Endothelial cell of umbilical vein (primary cell): ENCODE results near the gene CBLN1.

ENCODE experiments used
- EZH2 ChIP-seq: IDR thresholded peaks from 2 replicates; pipeline ENCODE4 v1.6.1; 2012; ENCODE audit warnings: borderline replicate concordance, low read depth, mild to moderate bottlenecking, moderate library complexity, low read length, inconsistent platforms; ENCODE audit not compliant: severe bottlenecking
- TF ChIP-seq, protein P1 (sequence below), 2 donors: IDR thresholded peaks; 1 replicate in 1 of 2; 2 replicates in 1 of 2; pipeline ENCODE4 v1.5.1; 2011; ENCODE audit warnings: low read length in 2 of 2, mild to moderate bottlenecking in 2 of 2, moderate library complexity in 2 of 2, control low read depth in 1 of 2, inconsistent platforms in 1 of 2, low read depth in 1 of 2; ENCODE audit not compliant: insufficient read depth in 1 of 2; ENCODE audit errors: extremely low read depth in 1 of 2

DNA sequence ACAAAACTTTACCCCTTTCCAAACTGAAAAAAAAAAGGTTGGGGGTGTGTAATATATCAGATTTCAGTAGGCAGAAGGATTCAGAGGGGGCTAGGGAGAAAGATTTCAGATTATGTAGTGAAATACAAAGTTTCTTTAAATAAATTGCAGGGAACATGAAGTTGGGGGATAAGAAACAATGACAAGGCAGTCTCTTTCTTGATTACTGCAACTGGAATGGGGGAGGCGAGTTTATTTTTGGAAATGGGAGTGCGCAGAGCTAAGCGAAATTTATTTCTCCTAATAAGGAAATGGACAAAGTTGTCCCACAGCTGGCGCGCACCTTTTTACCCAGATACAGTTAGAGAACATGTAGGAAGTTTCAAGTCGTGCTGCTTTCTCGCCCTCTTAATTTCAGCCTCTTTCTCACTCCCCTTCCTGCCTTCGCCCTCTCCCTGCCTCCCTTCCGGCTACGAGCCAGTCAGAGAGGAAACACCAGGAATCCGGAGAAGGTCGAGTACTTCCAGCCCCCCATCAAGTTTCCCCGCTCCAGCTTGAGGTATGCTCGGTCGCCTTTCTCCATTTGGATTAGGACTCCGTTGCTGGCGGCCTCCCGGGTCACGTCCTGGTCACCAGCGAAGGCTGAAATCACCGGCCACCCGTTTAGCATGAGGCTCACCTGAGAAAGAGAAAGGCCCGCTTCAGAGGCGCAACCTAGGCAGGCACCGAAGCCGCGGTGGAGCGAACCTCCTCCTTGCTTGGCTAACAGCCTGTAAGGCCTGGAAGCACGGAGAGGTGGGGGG, 2.5 kb downstream of the CBLN1 start:
- TF ChIP-seq, protein P1, sequence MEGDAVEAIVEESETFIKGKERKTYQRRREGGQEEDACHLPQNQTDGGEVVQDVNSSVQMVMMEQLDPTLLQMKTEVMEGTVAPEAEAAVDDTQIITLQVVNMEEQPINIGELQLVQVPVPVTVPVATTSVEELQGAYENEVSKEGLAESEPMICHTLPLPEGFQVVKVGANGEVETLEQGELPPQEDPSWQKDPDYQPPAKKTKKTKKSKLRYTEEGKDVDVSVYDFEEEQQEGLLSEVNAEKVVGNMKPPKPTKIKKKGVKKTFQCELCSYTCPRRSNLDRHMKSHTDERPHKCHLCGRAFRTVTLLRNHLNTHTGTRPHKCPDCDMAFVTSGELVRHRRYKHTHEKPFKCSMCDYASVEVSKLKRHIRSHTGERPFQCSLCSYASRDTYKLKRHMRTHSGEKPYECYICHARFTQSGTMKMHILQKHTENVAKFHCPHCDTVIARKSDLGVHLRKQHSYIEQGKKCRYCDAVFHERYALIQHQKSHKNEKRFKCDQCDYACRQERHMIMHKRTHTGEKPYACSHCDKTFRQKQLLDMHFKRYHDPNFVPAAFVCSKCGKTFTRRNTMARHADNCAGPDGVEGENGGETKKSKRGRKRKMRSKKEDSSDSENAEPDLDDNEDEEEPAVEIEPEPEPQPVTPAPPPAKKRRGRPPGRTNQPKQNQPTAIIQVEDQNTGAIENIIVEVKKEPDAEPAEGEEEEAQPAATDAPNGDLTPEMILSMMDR (IDR thresholded peaks at IDR 0.05; ENCODE audit: extremely low read depth in 1 of 2, insufficient read depth in 1 of 2, low read depth in 1 of 2, low read length in 2 of 2), result no peak
- no peak for TF ChIP-seq EZH2
